Esophagus (tissue), 2 donors: ENCODE measurements around the gene NXT1. TPM values are rescaled to one million over a fixed set of nuclear protein-coding genes. Genes with fewer than 3 reads are reported as not detected.
"Not testable (repeated sequence)": the region's sequence is repeated elsewhere in the genome, so short reads cannot be mapped to it uniquely, and the experiment has no call there.

Experiments used
- H3K27ac ChIP-seq, 2 donors: one replicate each; pipeline ENCODE4 v1.5.1; 2013; ENCODE audit warnings: low read depth in 2 of 2, mild to moderate bottlenecking in 2 of 2, inconsistent platforms in 1 of 2, low read length in 1 of 2, moderate library complexity in 1 of 2
- H3K27me3 ChIP-seq, 2 donors: one replicate each; pipeline ENCODE4 v1.6.1; 2013; ENCODE audit warnings: low read length in 2 of 2, control low read depth in 1 of 2, mild to moderate bottlenecking in 1 of 2; ENCODE audit not compliant: insufficient read depth in 2 of 2, control insufficient read depth in 1 of 2
- H3K36me3 ChIP-seq, 2 donors: one replicate each; pipeline ENCODE4 v1.6.1; 2013; ENCODE audit warnings: low read length in 1 of 2; ENCODE audit not compliant: control insufficient read depth in 2 of 2, insufficient read depth in 2 of 2
- H3K4me1 ChIP-seq, 2 donors: one replicate each; pipeline ENCODE4 v1.6.1; 2013; ENCODE audit warnings: low read length in 1 of 2; ENCODE audit not compliant: control insufficient read depth in 2 of 2, insufficient read depth in 2 of 2
- H3K4me3 ChIP-seq, 2 donors: one replicate each; pipeline ENCODE4 v1.5.1; 2013; ENCODE audit warnings: low read length in 2 of 2, mild to moderate bottlenecking in 2 of 2, low read depth in 1 of 2, moderate library complexity in 1 of 2
- H3K9me3 ChIP-seq, 2 donors: one replicate each; pipeline ENCODE4 v1.6.1; 2013; ENCODE audit warnings: mild to moderate bottlenecking in 2 of 2, low read depth in 1 of 2, low read length in 1 of 2, moderate library complexity in 1 of 2; ENCODE audit not compliant: control insufficient read depth in 2 of 2, insufficient read depth in 1 of 2
- WGBS, 2 donors: extraction: QIAGEN DNeasy Blood & Tissue Kit; methylation state at CpG; one replicate each; pipeline ENCODE4 v1.1.7; 2013; 5-methylcytosine and 5-hydroxymethylcytosine counted together
- polyA plus RNA-seq, 2 donors: library from polyadenylated mRNA; stranded (reverse); fragments of 200-250 nt; gene quantifications; one replicate each; pipeline ENCODE4 v1.2.3, GENCODE V29; 2013
- donor health status: healthy with polysubstance abuse.
- donor health status: Bipolar disorder and iron deficiency.

Gene NXT1
- polyA plus RNA-seq = 10 to 100 TPM; 12.9 to 22.1 TPM

DNA sequence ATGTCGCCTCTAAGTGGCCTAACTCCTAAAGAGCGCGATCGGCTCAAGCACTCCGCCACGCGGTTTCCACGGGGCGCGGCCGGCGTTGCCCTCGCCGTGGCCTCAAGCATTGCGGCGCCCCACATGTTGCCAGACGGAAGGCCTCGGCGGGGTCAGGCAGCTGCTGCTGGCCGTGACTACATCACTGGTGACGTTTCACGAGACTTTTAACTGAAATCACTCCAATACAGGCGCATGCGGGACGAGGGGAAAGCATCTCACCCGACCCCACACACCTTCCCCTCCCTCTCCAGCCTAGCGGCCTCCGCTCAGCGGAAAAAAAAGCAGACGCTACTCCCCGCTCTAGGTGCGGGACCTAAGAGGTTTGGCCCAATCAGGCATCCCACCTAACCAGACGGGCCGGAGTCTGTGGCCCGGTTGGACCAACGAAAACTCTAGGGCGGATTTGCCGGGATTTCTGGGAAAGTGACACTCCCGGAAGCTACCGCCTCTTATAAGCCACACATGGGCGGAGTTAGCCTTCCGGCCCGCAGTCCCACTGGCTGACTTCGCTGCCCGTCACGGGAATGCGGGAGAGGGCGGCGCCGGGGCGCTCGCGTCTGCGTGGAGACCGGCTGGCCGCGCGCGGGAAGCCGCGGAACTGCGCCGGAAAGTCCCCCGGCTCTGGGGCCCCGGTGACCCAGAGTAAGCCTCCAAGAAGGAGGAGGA, at the start of gene NXT1:
Gene NXT1, plus strand, starts transcription at position 596 of the 708 bp plus-strand sequence. CDS start 3,251 bp downstream, outside the sequence.
- H3K4me1 ChIP-seq = peaks cover 0 to 3% of the 10 kb centered on the region in 2 donors
- no peaks in the 10 kb centered on the region for H3K9me3 ChIP-seq
- peaks cover 3 to 9% of the 10 kb centered on the region in 2 donors for H3K36me3 ChIP-seq
- H3K27me3 ChIP-seq = no peaks in the 10 kb centered on the region
- H3K27ac ChIP-seq = peak within 1 kb of the TSS; percentile 98 to 100
- 0 to 1% methylated on average over 65 of the region's 65 CpGs for WGBS, 2 donors
- peak within 1 kb of the TSS; percentile 79 to 90 for H3K4me3 ChIP-seq

DNA sequence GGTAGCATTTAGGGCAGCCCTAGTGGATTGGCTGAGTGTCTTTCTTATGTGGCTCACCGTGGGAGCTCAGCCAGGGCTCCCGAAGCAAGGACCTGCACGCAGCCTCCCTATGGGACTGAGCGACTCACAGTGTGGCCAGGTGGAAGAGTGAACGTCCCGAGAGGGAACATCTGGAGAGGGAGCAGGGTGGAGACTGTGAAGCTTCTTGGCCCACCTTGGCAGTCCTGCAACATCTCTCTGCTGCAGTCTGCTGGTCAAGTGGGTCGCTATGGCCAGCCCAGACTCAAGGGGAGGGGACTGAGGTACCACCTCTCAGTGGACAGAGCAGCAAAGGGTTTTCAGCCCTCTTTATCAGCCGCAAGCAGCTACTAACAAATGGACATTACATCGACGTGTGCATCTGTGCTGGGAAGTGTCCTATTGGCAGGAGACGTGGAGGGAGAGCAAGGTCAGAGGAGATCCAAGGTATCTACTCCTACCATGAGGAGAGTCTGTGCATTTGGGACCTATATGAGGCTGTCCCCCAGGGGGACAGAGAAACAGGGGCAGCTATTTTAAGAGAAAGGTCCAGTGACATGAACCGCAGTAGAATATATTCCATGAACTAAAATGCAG, 49.0 kb upstream of the NXT1 start:
- Histone ChIP-seq H3K4me3 (no peak overlapping the region), H3K4me1 (peaks cover 2 to 3% of the 10 kb centered on the region in 2 donors), H3K9me3 (no peaks in the 10 kb centered on the region), H3K27ac (no peak overlapping the region), H3K36me3 (no peaks in the 10 kb centered on the region), H3K27me3 (no peaks in the 10 kb centered on the region)
- 91 to 94% methylated on average over 12 of the region's 12 CpGs for WGBS, 2 donors

DNA sequence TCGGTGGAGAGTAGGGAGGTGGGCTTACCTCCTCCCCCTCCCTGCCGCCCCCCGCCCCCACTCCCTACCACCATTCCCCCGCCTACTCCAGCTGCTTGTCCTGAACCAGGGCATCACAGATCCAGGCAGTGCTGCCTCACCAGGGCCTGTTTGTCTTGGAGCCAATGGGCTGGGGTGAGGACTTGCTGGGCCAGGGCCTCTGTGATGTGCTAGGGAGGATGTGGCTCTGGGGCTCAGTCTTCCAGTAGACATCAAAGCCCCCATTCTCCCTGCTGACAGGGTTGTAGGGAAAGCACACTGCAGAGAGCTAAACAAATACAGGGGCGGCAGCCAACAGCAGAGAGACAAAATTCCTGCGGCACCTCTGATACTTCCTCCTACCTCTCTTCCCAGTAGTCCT, 48.2 kb upstream of the NXT1 start:
- WGBS, 2 donors = 67 to 89% methylated on average over 6 of the region's 6 CpGs
- Histone ChIP-seq H3K27me3 (no peaks in the 10 kb centered on the region), H3K4me3 (no peak overlapping the region)

DNA sequence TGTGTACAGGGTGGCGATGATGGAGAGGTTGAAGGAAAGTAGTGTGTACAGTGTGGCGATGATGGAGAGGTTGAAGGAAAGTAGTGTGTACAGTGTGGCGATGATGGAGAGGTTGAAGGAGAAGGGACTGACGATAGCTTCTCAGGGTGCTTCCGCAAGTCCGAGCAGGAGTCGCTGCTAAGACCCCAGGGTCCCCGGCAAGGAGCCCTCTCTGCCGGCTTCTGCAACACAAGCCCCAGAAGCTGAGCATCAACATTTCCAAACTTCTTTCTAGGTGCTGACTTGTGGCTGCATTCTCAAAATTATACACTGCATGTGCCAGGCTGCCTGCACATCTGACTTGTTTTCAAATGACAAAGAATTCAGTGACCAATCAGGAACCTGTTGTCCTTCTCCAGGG, 47.8 kb upstream of the NXT1 start:
- 87 to 90% methylated on average over 9 of the region's 9 CpGs for WGBS, 2 donors
- Histone ChIP-seq H3K9me3 (no peaks in the 10 kb centered on the region), H3K27me3 (no peaks in the 10 kb centered on the region), H3K27ac (no peak overlapping the region), H3K36me3 (no peaks in the 10 kb centered on the region), H3K4me3 (no peak overlapping the region), H3K4me1 (peaks cover 2 to 3% of the 10 kb centered on the region in 2 donors)

More for the DNA sequence above, 48.2 kb upstream of the NXT1 start:
- H3K9me3 ChIP-seq = no peaks in the 10 kb centered on the region
- H3K27ac ChIP-seq = no peak overlapping the region
- peaks cover 2 to 3% of the 10 kb centered on the region in 2 donors for H3K4me1 ChIP-seq
- no peaks in the 10 kb centered on the region for H3K36me3 ChIP-seq

DNA sequence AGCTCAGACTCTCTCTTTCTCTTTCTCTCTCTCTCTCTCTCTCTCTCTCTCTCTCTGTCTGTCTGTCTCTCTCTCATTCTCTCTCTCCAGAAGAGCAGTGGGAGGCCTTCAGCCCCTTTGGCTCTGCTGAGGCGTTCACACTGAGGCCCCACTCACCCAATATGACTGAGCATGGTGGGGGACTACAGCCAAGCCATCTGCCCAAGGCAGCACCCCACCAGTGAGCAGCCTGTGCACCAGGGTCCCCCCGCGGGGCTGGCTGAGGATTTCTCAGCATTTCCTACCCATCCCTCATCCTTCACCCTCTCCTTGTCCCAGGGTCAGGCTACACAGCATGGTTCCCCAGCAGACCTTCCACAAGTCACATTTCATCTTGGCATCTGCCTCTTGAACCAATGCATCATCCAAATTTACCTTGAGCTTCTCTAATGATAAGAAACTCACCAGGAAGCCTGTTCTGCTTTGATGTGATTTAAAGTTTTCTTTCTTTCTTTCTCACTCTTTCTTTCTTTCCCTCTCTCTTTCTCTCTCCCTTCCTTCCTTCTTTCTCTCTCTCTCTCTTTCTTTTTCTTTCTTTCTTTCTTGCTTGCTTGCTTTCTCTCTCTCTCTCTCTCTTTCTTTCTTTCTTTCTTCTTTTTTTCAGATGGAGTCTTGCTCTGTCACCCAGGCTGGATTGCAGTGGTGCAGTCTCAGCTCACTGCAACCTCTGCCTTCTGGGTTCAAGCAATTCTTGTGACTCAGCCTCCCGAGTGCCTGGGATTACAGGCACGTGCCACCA, 47.1 kb upstream of the NXT1 start:
- Histone ChIP-seq H3K4me3 (no peak overlapping the region), H3K4me1 (peaks cover 2 to 3% of the 10 kb centered on the region in 2 donors), H3K36me3 (no peaks in the 10 kb centered on the region), H3K9me3 (no peaks in the 10 kb centered on the region), H3K27ac (no peak overlapping the region), H3K27me3 (no peaks in the 10 kb centered on the region)
- 70 to 73% methylated on average over 5 of the region's 5 CpGs for whole genome bisulfite sequencing, 2 donors

DNA sequence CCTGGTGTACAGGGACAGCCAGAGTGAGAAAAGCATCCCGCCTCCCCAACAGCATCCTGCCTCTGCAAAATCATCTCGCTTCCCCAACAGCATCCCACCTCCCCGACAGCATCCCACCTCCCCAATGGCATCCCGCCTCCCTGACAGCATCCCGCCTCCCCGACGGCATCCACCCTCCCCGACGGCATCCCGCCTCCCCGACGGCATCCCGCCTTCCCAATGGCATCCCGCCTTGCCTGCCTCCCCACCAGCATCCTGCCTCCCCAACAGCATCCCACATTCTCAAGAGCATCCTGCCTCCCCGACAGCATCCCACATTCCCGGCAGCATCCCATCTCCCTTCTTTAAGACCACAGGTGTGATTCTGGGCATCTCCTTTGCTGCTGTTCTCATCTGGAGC, 46.0 kb upstream of the NXT1 start:
- peaks cover 0 to 2% of the 10 kb centered on the region in 2 donors for H3K4me1 ChIP-seq
- H3K9me3 ChIP-seq = no peaks in the 10 kb centered on the region
- 90% methylated on average over 15 to 16 of the region's 16 CpGs for WGBS, 2 donors
- no peak overlapping the region for H3K4me3 ChIP-seq
- H3K27ac ChIP-seq = peak overlapping the region in 1 of 2 donors; percentile 18
- no peaks in the 10 kb centered on the region for H3K36me3 ChIP-seq
- no peaks in the 10 kb centered on the region for H3K27me3 ChIP-seq

DNA sequence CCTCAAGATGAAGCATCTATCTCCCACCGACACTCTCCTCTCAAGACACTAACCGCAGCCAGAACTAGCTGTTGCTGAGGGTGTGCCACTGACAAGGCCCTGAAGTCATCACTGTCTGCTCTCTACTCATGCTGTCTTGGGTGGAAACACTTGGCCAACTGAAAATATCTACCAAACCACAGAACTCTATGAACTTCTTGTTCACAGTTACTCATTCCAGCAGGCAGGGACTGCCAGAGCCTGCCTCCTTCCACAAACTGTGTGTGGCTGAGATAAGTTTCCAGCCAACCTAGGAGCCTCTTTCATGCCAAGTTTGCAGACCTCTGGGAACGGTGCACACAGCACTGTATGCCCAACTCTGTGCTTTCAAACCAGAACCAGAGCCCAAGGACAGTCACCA, 45.5 kb upstream of the NXT1 start:
- no peak overlapping the region for H3K4me3 ChIP-seq

DNA sequence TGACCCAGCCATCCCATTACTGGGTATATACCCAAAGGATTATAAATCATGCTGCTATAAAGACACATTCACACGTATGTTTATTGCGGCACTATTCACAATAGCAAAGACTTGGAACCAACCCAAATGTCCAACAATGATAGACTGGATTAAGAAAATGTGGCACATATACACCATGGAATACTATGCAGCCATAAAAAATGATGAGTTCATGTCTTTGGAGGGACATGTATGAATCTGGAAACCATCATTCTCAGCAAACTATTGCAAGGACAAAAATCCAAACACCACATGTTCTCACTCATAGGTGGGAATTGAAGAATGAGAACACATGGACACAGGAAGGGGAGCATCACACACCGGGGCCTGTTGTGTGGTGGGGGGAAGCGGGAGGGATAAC, 43.2 kb upstream of the NXT1 start:
- H3K4me3 ChIP-seq, H3K27ac ChIP-seq, H3K9me3 ChIP-seq, H3K27me3 ChIP-seq, H3K36me3 ChIP-seq, H3K4me1 ChIP-seq: not testable (repeated sequence)
- 98 to 99% methylated on average over 2 of the region's 4 CpGs for WGBS, 2 donors

More for the DNA sequence above, 45.5 kb upstream of the NXT1 start:
- Histone ChIP-seq H3K36me3 (no peaks in the 10 kb centered on the region), H3K9me3 (no peaks in the 10 kb centered on the region), H3K27me3 (no peaks in the 10 kb centered on the region), H3K27ac (peak overlapping the region in 1 of 2 donors; percentile 18), H3K4me1 (peaks cover 0 to 2% of the 10 kb centered on the region in 2 donors)
- WGBS, 2 donors = 74 to 85% methylated on average over 3 of the region's 3 CpGs

DNA sequence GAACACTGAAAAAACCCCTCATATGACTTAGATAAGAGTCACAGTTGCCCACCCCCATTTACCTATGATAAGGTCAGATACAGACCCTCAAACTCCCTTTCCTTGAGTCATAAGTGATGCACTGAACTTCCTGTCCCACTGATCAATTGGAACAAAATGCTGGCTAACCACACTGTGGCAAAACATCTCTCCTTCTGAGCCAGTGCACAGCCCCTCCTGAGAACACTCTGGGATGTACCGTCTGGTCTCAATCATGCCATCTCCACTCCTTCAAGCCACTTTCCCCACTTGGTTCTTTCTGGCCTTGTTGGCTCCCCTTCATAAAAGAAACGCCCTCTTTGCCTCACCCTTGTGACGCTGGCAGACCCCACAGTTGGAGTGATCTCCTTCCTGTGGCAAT, 42.6 kb upstream of the NXT1 start:
- Histone ChIP-seq H3K36me3 (no peaks in the 10 kb centered on the region), H3K4me1 (peaks cover 0 to 2% of the 10 kb centered on the region in 2 donors)
- WGBS, 2 donors = 83 to 87% methylated on average over 3 of the region's 3 CpGs

More for the DNA sequence above, 42.6 kb upstream of the NXT1 start:
- Histone ChIP-seq H3K27ac (no peak overlapping the region), H3K9me3 (no peaks in the 10 kb centered on the region), H3K4me3 (no peak overlapping the region), H3K27me3 (no peaks in the 10 kb centered on the region)
